Measurements from ENCODE around the gene ATF7.
A peak's percentile ranks its signal among the peaks of the same experiment; 100 is the strongest.
"Not testable (repeated sequence)": the region's sequence is repeated elsewhere in the genome, so short reads cannot be mapped to it uniquely, and the experiment has no call there.

Gene ATF7

DNA sequence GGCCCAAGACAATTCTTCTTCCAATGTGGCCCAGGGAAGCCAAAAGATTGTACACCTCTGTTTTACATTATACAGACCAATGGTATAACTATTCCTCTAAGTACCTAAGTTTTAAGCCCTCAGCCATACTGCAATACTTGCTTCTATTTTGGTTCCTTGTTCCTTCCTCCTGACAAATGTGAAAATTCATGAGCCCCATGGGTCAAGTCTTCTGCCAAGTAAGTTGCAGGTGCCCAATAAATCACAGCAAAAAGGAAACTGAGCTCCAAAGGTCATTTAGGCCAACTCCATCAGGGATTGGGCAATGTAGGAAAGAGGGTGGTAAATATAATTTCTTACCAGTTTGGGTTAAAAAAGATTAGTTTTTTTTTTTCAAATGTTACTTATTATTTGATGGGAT, 61.2 kb downstream of the ATF7 start:
- DNase-seq = peak in 1 of 4 experiments; percentile 7

DNA sequence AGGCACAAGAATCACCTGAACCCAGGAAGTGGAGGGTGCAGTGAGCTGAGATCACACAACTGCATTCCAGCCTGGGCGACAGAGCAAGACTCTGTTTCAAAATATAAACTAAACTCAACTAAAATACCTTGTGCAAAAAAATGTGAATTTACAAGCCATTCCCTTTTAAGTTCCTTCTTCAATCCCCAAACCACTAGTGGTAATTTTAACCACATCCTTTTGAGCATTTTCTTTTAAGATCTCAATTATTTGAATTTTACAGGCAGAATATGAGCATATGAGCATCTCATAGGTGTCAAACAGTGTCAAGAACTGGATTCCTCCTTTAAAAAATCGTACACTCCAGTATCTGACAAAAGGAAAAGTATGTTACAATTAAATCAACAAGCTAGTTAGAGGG, 61.9 kb downstream of the ATF7 start:
- DNase-seq = peak in 1 of 4 experiments; percentile 24

GRCh38 chr12:53563452-53564028, 62.6 kb downstream of the ATF7 start:
- no peak for DNase-seq

GRCh38 chr12:53561590-53561953, 64.6 kb downstream of the ATF7 start:
- DNase-seq = peak in 1 of 4 experiments; percentile 31

DNA sequence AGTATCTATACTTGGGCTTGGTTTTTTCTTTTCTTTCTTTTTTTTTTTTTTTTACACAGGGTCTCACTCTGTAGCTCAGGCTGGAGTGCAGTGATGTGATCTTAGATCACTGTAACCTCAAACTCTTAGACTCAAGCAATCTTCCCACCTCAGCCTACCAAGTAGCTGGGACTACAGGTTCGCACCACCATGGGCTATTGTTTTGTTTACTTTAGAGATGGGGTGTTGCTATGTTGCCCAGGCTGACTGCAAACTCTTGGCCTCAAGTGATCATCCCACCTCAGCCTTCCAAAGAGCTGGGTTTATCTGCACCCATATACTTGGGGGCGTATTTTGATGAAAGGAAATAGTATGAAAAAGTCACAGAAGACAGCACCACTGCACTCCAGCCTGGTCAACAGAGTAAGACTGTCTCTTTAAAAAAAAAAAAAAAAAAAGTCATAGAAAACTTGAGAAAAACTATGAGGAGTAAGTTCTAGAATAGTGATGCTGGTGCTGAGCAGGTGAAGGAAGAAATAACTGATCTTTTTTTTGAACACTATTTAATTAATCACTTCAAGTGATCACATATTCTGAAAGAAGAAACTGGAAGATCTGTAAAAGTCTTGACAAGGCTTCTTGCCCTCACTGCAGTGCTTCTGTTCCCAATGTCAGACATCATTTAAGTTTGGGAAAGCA, 65.1 kb downstream of the ATF7 start:
- no peak for DNase-seq

- DNase-seq = no peak
These were observed 65.8 kb downstream of the ATF7 start for GRCh38 chr12:53560351-53560750.

DNA sequence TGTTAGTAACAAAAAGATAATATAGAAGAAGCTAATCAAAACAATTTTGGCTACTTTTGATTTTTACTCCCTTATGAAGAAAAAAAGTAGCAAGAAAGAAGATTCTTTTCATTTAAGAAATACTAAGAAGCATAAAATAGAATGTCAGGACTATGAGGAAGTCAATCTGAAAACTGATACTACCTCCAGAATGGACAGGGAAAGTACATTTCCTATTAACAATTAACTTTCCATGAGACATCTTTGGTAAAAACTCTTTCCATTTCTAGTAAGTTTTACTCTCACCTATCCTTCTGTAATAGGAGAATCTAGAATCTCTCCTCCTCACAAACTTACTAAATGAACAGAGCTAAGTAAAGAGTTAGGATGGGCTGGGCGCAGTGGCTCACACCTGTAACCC, 67.6 kb downstream of the ATF7 start:
- DNase-seq = no peak

- no peak for DNase-seq
These were observed 73.5 kb downstream of the ATF7 start for GRCh38 chr12:53552361-53553327.

DNA sequence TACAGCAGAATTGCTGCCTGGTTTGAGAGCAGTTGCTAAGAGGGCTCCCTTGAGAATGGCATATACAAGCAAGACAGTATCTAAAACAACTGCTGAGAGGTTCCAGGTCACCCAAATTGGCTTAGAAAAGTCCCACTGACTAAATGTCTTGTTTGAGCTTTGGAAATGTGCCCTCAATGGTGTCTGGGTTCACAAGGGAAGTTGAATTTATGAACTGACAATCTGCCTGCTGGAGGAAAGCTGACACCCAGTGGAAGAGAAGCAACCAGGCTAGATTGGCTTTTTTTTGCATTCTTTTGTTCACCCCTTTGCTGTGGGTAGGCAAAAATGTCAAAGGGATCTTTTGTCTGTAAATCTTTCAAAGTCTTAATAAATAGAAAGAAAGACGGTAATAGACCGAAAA, 74.3 kb downstream of the ATF7 start:
- no peak for DNase-seq

- DNase-seq = no peak
These were observed 75.6 kb downstream of the ATF7 start for GRCh38 chr12:53550595-53550994.

GRCh38 chr12:53550131-53550530, 76.1 kb downstream of the ATF7 start:
- DNase-seq = not testable (repeated sequence)

DNA sequence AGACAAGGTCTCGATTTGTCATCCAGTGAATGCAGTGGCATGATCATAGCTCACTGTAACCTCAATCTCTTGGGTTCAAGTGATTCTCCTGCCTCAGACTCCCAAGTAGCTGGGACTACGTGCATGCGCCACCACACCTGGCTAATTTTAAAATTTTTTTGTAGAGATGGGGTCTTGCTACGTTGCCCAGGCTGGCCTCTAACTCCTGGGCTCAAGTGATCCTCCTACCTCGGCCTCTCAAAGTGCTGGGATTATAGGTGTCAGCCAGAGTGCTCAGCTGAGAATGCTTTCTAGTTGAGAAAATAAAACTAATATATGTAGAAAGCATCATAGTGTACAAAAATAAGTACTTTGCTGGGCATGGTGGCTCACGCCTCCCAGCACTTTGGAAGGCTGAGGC, 77.8 kb downstream of the ATF7 start:
- not testable (repeated sequence) for DNase-seq

DNA sequence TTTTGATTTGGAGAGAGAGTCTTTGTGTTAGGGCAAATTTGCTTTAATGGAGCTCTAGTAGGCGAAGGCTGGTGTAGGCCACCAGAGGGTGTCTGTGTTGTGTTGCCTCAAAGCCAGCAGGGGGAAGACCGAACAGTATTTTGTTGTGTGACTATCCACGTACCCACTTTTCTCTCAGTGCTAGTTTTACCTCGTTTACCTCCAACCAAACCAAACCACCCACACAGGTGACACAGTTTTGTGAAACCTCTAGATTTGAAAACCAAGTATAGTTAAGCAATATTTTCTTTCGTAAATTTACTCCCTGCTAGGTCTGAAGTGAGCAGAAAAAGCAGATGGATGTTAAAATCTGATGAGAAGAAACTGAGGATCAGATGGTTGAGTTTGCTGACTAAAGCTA, 82.6 kb downstream of the ATF7 start:
- DNase-seq = peak; percentile 53 to 73 (median 72)

GRCh38 chr12:53539526-53539925, 86.7 kb downstream of the ATF7 start:
- DNase-seq = no peak

DNA sequence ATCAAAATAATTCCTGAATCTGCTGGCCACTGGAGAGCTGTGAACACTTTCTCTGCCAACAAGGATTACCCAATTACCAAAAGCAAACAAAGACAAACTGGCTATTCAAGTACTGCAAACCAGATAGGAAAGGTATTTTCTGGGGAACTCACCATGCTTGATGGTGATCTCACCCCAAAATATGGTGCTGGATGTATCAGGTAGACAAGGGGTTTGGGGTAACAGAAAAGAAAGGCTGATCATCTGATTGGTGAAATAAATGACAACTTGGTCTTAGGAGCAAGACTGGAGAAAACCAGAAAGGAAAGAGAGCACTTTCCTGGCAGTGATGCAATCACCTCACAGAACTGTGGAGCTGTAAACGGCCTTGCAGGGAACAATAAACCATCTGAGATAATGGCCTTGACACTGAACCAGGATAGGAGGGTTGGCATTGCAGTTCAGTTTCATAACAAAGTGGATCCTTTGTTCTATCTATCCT, 87.9 kb downstream of the ATF7 start:
- DNase-seq = no peak

DNA sequence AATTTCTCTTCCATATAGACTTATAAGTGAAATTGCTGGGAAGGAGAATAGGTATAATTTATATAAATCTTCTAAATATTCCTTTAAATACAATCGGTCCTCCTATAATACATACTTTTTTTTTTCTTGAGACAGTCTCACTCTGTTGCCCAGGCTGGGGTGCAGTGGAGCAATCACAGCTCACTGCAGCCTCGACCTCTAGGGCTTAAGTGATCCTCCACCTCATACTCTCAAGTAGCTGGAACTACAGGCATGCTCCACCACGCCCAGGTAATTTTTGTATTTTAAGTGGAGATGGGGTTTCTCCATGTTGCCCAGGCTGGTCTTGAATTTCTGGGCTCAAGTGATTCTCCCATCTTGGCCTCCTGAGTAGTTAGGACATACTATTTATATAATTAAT, 89.2 kb downstream of the ATF7 start:
- no peak for DNase-seq

DNA sequence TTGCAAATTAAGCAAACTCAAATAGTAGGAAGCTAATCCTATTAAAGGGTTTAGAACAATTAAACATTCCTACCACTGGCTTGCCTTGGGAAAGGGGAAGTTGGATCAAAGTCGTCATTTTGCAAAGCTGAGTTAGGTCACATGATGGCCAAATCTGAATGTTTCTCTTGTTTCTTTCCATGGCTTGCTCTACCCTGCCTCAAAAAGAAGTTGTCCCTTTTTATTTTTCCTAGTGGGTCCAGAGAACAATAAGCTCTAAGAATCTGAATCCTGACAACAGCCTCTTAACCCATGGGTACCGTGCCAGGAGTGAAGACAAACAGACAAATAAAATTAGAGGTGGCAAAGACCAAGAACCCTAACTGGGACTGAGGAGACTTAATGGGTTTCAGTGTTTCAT, 92.7 kb downstream of the ATF7 start:
- peak; percentile 25 to 77 (median 68) for DNase-seq

DNA sequence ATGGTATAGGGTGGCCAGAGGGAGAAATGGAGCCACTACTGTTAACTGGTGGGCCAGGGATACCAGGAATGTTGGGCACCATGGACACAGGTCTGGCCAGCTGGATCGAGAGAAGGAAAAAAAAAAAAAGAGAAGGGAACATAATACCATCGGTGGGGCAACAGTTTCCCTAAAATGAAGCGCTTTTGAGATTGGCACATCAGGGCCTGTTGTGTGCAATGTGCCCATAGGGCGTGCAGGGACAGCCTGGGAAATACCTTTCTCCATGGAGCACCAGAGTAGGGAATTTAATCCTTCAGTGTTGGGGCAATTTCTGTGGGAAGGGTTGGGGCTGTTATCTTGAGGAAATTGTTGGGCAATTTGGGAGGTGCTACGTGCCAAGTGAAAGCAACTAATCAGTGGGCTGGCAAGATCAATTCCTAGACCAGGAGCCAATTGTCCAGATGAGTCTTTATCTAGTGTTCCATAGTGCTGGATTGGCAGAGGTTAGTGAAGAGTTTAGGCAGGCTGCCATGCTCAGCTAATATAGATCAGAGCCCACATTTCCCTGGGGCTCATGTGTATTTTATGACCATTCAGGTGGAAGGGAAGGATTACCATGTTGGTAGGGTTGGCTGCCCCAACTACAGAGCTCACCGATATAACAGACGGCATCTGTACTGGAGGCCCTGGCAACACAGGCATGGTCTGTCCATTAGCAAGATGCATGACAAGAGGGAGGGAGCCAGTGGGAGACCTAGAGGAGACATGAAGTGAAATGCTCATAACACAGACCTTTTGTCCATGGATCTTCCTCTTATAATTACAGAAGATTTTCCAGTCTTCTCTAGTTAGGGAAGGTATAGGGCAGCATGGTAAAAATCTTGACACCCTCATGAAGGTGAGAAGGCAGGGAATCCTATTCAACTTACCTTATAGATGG, 93.4 kb downstream of the ATF7 start:
- no peak for DNase-seq

DNA sequence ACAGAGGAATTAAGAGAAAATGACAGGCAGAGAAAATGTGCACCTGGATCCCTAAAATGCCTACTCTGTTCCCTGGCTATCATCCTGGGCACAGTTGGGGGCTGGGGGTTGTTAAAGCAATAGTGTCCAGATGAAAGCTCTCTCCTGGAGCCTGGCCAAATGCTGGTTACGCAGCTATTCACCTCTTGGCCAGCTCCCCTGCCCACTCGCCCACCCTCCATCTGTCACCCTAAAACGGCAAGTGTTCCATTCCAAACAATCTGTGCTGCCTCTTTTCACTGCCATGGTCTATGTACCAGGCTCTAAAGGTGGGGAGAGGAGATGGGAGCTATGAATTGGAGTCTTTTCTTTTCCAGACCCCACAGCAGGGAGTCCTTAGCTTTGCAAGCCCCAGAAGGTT, 94.2 kb downstream of the ATF7 start:
- DNase-seq = no peak

- DNase-seq = no peak
These were observed 95.3 kb downstream of the ATF7 start for GRCh38 chr12:53530920-53531319.

GRCh38 chr12:53530061-53530460, 96.1 kb downstream of the ATF7 start:
- DNase-seq = no peak

GRCh38 chr12:53524476-53524875, 101.7 kb downstream of the ATF7 start:
- no peak for DNase-seq
